IPS-NIHi7 (cell line): ENCODE measurements around the gene ANKRD60.

Experiments used
- DNase-seq: peaks from one replicate; pipeline ENCODE4 v3.0.0; 2012; ENCODE audit warnings: mixed read lengths; ENCODE audit errors: extremely low spot score

ANKRD60 gene

DNA sequence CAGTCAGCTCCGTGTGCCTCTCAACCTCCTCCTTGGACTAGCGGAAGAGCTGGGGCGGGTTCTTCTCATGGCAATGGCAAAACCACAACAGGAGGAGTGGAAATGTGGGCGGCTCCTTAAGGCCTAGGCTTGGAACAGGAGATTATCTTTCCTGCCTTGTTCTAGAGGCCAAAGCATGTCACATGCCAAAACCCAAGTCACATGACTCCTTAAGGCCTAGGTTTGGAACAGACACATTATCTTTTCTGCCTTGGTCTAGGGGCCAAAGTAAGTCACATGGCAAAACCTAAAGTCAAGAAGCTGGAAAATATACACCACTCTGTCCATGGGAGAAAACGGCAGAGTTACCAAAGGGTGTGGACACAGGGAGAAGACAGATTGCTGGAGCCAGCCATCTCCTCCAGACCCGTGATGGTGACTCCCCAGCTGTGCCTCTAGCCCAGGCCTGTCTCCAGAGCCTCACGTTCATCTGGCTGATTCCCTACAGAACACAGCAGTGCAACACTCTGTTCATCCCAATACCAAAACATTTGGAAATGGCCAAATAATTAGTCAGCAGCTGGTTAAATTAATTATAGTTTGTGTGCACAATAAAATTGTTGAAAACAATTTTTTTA, 34.2 kb downstream of the ANKRD60 start:
- no peak for DNase-seq

DNA sequence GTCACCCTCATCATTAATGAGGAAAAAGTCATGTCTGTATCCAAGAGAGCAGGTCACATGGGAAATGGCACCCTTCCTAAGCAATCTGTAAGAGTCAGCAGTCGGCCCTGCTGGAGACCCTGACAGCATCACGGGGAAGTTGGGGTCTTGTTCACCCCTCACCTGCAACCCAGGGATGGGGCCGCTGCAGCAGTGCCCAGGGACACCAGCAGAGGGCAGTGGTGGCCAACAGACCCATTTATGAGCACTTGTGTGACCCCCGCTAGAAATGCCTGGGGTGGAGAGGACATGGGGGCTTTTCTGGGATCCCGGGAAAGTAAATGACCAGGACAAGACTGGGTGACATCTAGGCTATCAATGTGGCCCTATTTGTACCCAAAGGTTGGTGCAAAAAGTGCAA, 35.9 kb downstream of the ANKRD60 start:
- peak; percentile 67 for DNase-seq

DNA sequence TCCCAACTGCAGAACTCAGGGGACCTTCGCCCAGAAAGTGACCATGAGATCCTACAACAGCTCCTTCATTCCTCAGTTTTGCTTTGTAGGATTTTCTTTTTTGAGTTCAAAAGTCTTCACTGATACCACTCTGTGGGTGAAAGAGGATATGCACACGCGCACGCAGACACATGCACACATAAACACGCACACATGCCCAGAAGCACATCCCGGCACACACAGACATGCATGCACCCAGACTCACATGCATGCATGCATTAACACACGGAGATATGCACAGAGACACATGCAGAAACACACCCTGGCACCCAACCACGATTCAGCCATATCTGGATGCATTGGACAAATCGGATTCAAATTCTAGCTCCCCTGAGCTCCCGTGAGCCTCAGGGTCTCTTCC, 36.4 kb downstream of the ANKRD60 start:
- DNase-seq, result no peak

DNA sequence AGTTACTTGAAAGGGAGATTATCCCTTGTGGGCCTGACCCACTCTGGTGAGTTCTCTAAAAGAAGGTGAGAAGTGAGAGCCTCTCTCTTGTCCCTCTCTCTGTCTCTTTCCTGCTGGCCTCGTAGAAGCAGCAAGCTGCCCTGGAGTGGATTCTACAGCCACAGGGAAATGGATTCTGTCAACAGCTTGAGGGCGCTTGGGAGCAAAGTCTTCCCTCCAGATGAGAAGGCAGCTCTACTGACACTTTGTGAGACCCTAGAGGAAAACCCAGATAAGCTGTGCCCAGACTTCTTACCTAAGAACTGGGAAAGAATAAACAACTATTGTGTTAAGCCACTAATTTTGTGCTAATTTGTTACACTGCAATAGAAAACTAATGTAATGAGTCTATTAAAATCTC, 39.9 kb downstream of the ANKRD60 start:
- DNase-seq, result peak; percentile 68

DNA sequence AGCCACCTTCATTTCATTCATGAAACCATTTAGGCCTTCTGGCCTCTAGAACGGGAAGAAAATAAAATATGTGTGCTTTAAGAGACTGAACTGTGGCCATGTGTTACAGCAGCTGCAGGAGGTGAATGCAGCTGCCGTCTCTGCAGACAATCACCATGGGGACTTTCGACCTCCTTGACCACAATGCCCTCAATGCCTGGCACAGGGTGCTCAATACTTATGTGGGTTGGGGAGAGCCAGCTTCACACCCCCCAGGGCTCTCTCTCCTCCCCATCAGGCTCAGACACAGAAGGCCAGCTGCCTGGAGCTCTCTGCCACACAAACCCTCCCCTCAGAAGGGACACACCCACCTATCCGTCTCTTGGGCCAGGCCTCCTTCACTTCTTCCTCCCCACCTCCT, 43.5 kb downstream of the ANKRD60 start:
- DNase-seq, result no peak

DNA sequence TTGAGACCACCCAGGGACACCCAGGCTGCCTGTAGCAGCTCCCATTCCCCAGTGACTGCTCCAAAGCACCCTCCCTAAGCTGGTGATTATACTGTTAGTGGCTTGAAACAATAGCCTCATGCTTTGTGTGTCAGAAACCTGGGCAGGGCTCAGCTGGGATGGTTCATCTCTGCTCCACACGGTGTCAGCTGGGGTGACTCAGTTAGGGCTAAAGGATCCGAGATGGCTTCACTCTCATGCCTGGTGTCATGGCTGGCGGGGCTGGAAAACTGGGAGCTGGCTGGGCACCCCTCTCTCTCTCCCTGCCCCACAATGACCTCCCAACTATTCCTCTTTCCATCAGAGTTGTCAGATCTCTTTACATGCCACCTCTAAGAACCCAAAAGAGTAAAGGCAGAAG, 44.4 kb downstream of the ANKRD60 start:
- DNase-seq, result no peak

DNA sequence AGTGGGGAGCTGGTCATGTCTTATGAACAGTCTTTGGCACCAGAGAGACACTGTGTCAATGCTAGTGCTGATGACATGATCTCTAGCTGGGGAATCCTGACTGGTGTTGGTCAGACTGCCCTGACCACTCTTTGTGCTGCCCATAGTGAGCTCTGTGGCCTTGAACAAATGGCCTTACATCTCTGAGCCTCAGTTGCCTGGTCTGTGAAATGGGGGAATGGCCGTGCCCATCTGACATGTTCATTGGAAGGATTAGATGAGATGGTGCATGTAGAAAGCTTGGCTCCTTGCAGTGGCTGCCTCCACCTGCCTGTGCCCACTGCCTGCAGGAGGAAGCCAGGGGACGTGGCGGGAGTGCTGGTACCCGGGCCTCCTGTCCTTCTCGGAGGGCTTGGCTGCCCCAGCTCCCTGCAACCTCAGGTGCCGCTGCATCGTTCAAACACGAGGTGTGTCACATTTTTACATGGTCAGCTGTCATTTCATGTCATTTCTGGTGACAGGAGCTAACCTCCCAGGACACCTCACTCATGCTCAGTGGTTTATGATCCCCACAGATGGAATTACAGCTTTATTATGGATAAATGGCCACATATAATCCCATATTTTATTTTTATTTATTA, 45.8 kb downstream of the ANKRD60 start:
- no peak for DNase-seq

DNA sequence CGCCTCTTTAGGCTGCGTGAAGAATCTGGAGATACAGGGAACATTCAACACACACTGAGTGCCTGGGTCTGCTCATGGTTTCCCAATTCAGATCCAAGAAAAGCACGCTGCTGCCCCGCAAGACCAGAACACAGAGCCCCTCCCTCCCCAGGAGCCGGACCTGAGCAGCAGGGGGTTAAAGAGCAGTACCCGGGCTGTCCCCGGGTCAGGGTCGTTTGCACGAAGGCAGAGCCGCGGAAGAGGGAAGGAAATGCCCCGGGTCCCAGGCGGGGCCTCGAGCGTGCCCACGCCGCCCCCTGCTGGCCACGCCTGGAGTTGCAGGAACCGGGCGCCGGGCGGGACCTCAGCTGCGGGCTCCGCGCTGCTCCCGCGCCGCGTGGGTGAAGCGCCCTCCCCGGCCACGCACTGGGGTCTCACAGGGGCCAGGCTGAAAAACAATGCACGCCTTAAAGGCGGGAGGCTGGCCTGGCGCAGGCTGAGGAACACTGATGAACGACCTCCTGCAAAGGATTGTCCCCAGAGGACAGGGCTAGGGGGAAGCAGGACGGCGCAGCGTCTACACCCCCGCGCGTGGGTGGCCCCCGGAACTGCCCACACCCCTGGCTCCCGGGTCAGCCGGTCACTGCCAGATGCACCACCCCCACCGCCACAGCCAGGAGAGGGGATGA, 48.9 kb downstream of the ANKRD60 start:
- DNase-seq, result peak; percentile 88

DNA sequence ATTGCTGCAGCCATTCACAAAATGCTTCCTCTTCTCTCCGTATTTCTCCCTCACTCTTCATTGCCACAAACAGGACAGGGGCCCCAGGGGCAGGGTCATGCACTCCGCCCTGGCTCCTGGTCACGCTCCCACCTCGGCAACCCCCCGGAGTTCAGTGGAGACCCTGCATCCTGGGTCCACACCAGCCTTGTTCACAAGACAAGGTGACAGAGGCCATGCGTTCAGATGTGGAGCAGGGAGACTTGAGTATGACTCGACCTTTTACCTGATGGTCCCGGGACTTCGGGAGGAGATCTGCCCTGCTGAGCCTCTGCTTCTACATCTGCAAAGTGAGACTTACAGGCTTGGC, 49.4 kb downstream of the ANKRD60 start:
- peak; percentile 29 for DNase-seq

DNA sequence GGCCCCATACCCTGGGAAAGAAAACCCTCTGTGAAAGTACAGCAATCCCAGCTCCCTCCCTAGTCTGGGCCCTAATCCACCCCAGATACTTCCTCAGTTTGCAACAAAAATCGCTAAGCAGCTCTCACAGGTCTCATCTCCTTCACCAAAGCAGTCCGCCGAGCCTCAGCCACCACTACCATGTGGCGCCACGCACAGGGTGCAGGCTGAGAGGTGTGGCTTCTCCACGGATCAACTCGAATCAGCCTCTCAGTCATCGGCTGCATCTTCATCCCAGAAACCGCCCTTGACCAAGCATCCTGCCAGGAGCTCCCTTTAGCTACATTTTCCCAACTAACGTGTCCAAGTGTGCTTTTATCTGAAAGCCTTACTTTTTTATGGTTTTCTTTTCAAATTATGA, 50.7 kb downstream of the ANKRD60 start:
- DNase-seq, result no peak

DNA sequence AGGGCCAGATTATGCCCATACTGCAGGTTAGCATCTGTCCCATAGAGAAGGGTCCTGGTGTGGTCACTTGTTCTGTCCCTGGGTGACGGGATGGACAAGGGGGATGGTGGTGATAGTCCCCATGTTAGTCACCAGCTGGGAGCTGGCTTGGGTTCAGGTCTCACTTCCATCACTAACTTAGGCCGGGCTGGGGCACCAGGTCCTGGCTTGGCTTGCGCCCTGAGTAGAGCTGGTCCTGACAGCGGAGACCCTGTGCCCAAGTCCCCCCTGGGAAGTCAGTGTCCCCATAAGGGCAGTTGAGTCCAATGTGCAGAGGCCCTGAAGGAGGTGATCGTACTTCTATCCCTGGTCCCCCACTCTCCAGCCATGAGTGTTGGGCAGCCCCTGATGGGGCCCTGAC, 52.6 kb downstream of the ANKRD60 start:
- DNase-seq, result no peak

DNA sequence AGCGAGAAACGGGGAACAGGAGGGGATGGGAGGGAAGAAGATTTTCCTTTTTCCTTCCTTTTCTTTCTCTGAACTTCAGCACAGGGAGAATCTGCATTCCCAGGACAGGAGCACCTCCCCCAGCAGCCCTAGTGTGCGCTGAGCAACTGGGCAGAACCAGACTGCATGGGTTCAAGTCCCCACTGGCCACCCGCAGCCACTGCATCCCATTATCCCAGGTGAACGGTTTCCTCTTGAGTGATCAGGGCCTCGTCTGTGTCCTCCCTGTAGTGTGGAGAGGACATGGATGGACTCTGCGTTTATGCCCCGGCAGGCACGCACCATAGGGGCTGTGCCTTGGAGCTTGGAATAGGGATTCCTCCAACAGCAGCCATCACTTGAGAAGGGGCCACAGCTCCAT, 53.0 kb downstream of the ANKRD60 start:
- no peak for DNase-seq

DNA sequence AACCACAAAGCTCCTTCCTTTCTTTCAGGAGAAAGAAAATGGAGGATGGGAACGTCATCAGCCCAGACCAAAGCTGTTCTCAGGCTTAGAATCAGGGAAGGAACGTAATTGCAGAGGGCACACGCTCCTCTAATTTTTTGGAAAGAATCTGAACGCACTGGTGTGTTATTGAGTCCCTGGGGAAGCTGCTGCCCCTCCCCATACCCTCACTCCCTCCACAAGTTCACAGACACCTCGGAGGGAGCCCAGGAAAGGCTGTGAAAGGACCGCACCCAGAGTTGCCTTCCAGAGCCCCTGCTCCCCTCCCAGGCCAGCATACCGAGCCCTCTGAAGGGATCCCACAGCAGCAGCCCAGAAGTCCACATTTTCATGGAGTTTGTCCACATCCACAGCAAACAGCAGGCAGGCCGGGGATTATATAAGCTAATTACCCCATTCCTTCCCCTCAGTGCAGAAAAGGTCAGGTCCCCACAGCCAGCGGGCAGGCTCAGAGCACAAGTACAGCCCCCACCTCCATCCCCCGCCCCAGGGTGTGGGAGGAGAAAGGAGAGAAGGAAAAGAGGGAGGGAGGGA, 53.7 kb downstream of the ANKRD60 start:
- DNase-seq, result no peak

DNA sequence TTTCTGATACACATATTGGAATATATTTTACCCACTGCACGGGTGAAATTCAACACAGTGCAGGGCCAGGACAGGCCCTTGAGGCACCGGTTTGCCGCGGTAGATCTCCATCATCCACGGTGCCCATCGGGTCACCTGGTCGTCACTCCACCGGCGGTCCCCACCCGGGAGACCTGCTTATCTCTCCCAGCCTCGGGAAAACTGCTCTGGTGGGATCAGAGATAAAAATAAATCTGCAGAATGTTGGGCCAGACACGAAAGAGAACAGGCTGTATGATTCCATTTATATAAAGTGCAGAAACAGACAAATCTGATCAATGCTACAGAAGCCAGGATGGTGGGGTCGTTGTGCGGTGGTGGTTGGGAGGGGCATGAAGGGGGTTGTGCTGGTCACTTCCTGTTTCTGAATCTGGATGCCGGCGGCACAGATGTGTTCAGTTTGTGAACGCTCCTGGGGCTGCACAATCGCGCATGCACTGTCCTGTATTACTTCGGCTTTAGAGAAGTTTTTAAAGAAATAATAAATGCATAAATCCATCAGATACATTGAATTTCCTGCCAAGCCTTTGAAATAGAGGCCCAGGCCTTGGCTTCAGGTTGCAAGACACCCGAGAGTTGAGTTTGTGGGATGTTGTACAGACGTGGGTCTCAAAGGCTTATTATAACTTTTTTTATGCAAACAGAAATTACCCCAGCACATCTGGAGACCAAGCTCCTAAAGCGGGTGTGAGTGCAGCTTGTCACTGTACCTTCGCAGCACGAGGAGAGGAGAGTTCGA, 54.3 kb downstream of the ANKRD60 start:
- DNase-seq, result no peak

DNA sequence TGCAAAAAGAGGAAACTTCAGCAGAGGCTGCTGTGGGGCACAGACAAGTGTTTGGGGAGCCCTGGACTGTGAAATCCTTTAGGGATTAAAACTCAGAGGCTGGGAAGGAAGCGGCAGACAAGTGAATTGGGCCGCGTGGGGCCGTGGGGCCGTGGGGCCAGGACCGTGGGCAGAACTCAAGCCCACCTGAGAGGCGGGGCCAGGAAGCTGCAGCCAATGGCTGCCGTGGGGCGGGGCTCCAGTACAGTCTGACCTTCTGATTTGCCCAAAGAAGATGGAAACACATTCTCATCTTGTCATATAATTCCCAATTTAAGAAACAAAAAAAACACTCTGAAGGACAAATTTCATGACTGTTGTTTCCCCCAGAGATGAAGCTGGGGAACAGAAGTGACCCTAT, 55.4 kb downstream of the ANKRD60 start:
- DNase-seq, result no peak

DNA sequence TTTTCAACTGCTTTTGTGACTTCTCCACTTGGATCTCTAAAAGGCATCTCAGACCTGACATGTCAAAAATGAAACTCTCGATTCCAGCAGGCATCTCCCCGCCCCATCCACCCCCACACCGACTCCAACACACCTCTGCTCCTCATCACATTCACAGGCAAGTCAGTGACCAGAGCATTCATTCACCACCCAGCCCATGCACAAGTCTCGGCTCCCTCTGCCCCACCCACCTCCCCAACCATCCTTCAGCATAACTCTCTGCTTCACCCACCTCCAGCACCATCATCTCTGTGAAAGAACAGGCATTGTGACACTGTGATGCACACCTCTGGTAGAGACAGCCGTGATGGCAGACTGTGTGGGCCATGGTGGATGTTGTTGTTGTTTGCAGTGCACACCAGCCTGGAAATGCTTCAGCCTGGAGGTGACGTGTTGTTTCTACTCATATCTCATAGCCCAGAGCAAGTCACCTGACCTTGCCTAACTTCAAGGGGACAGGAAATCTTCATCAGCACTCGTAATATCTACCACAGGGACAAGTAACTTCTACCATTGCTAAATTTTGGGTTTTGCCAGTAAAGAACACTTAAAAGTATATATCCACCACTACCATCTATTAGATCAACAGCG, 56.5 kb downstream of the ANKRD60 start:
- no peak for DNase-seq

DNA sequence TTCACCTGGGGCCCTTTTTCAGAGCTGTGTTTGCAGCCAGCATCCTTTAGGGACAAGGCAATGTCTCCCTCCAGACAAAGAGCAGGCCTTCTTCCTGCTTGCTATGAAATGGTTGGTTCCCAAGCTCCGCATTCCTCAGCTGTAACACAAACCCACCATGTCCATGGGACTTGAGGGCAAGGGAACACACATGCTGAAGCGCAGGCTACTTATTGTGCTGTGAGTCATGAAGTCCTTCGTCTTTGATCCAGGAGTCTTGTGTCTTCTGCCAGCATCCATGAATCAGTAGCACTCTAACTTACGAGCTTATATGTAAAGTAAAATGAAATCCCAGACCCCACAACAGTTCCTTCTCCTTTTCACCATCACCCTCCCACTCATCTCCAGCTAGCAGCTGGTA, 59.0 kb downstream of the ANKRD60 start:
- no peak for DNase-seq

DNA sequence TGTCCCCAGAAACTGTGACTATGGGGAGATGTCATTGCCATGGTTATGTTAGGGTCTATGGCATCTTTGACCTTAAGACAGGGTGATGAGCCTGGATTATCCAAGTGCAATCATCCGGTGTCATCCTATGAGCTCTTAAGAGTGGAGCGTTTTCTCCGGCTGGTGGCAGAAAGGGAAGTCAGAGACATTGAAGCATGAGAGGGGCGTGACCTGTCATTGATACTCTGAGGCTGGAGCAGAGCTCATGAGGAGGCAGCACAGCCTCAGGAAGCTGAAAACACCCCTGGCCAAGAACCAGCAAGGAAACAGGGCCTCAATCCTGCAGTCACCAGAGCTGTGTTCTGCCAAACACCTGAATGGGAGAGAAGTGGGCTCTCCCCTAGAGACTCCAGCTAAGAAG, 59.6 kb downstream of the ANKRD60 start:
- no peak for DNase-seq

DNA sequence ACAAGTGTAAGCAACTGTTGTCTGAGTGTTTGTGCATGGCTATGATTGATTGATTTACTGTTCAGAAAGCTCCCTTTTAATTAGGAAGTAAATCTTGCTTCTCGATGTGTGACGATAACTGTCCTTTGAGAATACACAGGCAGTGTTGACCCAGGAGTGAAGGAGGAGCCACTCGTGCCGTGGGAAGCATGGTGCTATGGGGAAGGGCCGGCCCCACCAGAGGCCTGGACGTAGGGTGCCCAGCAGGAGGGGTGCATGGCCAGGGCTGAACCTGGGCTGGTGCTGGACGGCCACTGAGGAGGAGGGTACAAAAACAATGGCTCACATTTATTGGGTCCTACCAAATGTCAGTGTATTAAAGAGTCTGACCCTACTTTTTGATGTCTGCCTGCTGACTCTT, 60.7 kb downstream of the ANKRD60 start:
- DNase-seq, result no peak
